ENCODE measurements around the gene SLCO2B1. TPM values are rescaled to one million over a fixed set of nuclear protein-coding genes. Genes with fewer than 3 reads are reported as not detected.

Gene SLCO2B1
- total RNA-seq, 1 experiment from 2014 or later, result 0.57 TPM

- TF ChIP-seq NR1H2 (CRISPR knock-in tag; IDR thresholded peaks at IDR 0.05) (no peak), CTCF (IDR thresholded peaks at IDR 0.05) (no peak)
Observed at GRCh38 chr11:75202195-75202594, 51.3 kb downstream of the SLCO2B1 start (continued).

- Mint-ChIP-seq H3K9me3 (no peaks in the 10 kb centered on the region), H3K27me3 (ENCODE audit: low read depth) (no peaks in the 10 kb centered on the region; the same call in 1 of the 2 replicates), H3K4me1 (peaks cover 31% of the 10 kb centered on the region), H3K4me3 (no peak overlapping the region), H3K27ac (no peak overlapping the region), H3K36me3 (no peaks in the 10 kb centered on the region)
- DNase-seq (ENCODE audit: low spot score) (no peak), ATAC-seq (no peak)
- TF ChIP-seq CBFB (CRISPR knock-in tag; IDR thresholded peaks at IDR 0.05; ENCODE audit: low read depth) (no peak), RORB (CRISPR knock-in tag; IDR thresholded peaks at IDR 0.05) (no peak), SMAD3 (CRISPR knock-in tag; IDR thresholded peaks at IDR 0.05; ENCODE audit: borderline replicate concordance) (no peak), PRRX2 (CRISPR knock-in tag; IDR thresholded peaks at IDR 0.05) (no peak), NFE2L1 (CRISPR knock-in tag; IDR thresholded peaks at IDR 0.05) (no peak), ZNF317 (CRISPR knock-in tag; IDR thresholded peaks at IDR 0.05; ENCODE audit: borderline replicate concordance, low read depth) (no peak)
- CTCF ChIA-PET, result interaction anchor here (0.7 to 11.6 kb wide), 13 partner anchors 10 to 273 kb away, joined by 3 to 590 read pairs (median 7); partner anchors contain the start of gene TPBGL
- POLR2A ChIA-PET, result no interaction called here
Observed at GRCh38 chr11:75203138-75203537, 52.2 kb downstream of the SLCO2B1 start.

- POLR2A ChIA-PET, result no interaction called here
- TF ChIP-seq JUN (CRISPR knock-in tag; IDR thresholded peaks at IDR 0.05) (no peak), ZNF317 (CRISPR knock-in tag; IDR thresholded peaks at IDR 0.05; ENCODE audit: borderline replicate concordance, low read depth) (no peak), ZNF512 (CRISPR knock-in tag; IDR thresholded peaks at IDR 0.05; ENCODE audit: borderline replicate concordance) (no peak), ZNF232 (CRISPR knock-in tag; IDR thresholded peaks at IDR 0.05) (no peak), KAT7 (CRISPR knock-in tag; IDR thresholded peaks at IDR 0.05; ENCODE audit: borderline replicate concordance) (no peak), E2F5 (CRISPR knock-in tag; IDR thresholded peaks at IDR 0.05) (no peak), AR (CRISPR knock-in tag; IDR thresholded peaks at IDR 0.05) (no peak), SMAD3 (CRISPR knock-in tag; IDR thresholded peaks at IDR 0.05; ENCODE audit: borderline replicate concordance) (no peak), FOXP4 (CRISPR knock-in tag; IDR thresholded peaks at IDR 0.05) (no peak), ATF3 (CRISPR knock-in tag; conservative IDR thresholded peaks at IDR 0.05) (no peak), CBFB (CRISPR knock-in tag; IDR thresholded peaks at IDR 0.05; ENCODE audit: low read depth) (no peak), MXD4 (CRISPR knock-in tag; IDR thresholded peaks at IDR 0.05; ENCODE audit: borderline replicate concordance) (no peak), ZNF425 (CRISPR knock-in tag; conservative IDR thresholded peaks at IDR 0.05) (no peak), GRHL2 (CRISPR knock-in tag; IDR thresholded peaks at IDR 0.05; ENCODE audit: insufficient replicate concordance, severe bottlenecking) (no peak), ZNF138 (CRISPR knock-in tag; conservative IDR thresholded peaks at IDR 0.05) (no peak), RORB (CRISPR knock-in tag; IDR thresholded peaks at IDR 0.05) (no peak), ZNF671 (CRISPR knock-in tag; IDR thresholded peaks at IDR 0.05) (no peak)
- Mint-ChIP-seq H3K27ac (no peak overlapping the region), H3K4me1 (peaks cover 31% of the 10 kb centered on the region), H3K9me3 (no peaks in the 10 kb centered on the region), H3K36me3 (no peaks in the 10 kb centered on the region), H3K4me3 (no peak overlapping the region), H3K27me3 (ENCODE audit: low read depth) (no peaks in the 10 kb centered on the region; the same call in 1 of the 2 replicates)
- CTCF ChIA-PET, result interaction anchor here (0.6 to 11.6 kb wide), 14 partner anchors 11 to 181 kb away, joined by 3 to 590 read pairs (median 12); partner anchors contain the start of gene TPBGL
- DNase-seq (ENCODE audit: low spot score) (no peak), ATAC-seq (no peak)
Observed at GRCh38 chr11:75203641-75204011, 52.7 kb downstream of the SLCO2B1 start.
